Epithelial cell of proximal tubule (primary cell): Measurements from ENCODE around the gene SLC5A1. TPM values are rescaled to one million over a fixed set of nuclear protein-coding genes. Genes with fewer than 3 reads are reported as not detected.

ENCODE experiments used
- DNase-seq: peaks from one replicate; pipeline ENCODE4 v3.0.0-alpha.2; 2011; ENCODE audit warnings: low read depth
- H3K4me3 ChIP-seq: 2 replicates; pipeline ENCODE4 v1.5.1; 2011; ENCODE audit warnings: low read depth, mild to moderate bottlenecking, low read length
- CTCF ChIP-seq: conservative IDR thresholded peaks from 2 replicates; pipeline ENCODE4 v1.5.1; 2012; ENCODE audit warnings: low read depth, mild to moderate bottlenecking, low read length
- total RNA-seq: library from RNA; depleted of rRNA; stranded (reverse); fragments of >200 nt; gene quantifications from 2 replicates; pipeline ENCODE4 v1.2.3, GENCODE V29; 2015

SLC5A1 gene
- total RNA-seq, 1 donor from 2014 or later, result not detected

GRCh38 chr22:32075997-32076760 is 33.1 kb downstream of the SLC5A1 start:
- DNase-seq, result no peak
- H3K4me3 ChIP-seq, result no peak overlapping the region
- TF ChIP-seq CTCF, result no peak

- no peak overlapping the region for H3K4me3 ChIP-seq
- no peak for DNase-seq
- no peak for TF ChIP-seq CTCF
Observed at GRCh38 chr22:32076761-32077084, 33.7 kb downstream of the SLC5A1 start.

DNA sequence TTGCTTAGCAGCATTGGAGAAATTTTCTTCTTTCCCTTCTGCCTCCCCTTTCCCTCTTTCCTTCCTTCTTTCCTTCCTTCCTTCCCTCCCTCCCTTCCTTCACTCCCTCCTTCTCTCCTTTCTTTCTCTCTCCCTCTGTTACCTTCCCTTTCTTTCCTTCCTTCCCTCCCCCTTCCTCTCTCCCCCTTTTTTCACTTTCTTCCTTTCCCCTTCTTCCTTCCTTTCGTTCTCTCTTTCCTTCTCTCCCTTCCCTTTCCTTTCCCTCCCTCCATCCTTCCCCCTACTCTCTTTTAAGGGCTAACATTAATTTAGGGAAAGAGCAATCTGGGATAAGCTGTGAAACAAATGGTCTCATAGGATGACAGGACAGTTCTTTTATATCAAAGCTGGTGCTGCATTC is 34.1 kb downstream of the SLC5A1 start:
- no peak for DNase-seq
- no peak for TF ChIP-seq CTCF
- H3K4me3 ChIP-seq, result no peak overlapping the region

DNA sequence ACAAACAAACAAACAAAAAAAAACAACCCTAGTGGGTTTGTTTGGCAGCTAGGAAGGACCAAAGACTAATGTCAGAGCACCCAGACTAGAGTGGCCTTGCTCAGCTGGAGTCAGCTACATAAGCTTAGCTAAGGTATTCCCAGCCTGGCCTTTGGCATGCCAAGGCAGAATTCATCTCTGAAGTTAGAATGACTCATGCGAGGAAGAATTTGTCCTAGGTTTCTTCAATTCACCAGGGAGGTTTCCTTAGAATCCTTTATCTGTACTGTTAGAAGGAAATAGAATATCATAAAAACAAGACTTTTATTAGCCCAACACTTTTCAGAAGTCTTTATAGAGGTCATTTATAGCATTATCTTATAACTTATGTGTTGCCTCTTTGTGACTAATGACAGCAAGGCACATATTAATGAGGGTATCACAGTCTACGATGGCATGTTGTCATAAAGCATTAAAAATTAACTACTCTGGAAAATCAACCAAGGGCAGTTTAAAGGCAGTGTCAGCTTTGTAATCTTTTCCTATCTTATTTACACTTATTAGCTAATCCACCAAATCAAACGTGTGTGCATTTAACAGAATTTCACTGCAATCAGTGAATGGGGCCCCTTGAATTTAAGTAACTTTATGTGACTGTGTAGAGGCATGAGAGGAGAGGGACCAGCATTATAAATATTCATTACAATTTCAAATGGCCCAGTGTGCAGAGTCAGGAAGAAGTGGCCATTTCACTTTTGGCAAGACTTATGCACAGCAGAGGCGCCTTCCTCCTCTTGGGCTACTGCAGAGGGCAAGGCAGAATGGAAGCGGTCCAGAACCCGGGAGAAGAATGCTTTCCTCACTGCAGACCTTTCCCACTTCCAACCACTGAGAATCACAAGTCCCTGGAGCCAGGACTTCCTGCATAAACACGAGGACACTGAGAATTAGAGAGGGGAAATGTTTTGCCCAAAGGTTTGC is 36.3 kb downstream of the SLC5A1 start:
- no peak for TF ChIP-seq CTCF
- no peak overlapping the region for H3K4me3 ChIP-seq
- peak; percentile 75 for DNase-seq

- no peak overlapping the region for H3K4me3 ChIP-seq
- DNase-seq, result no peak
- peak; percentile 89 for TF ChIP-seq CTCF
Observed at GRCh38 chr22:32080904-32081303, 37.8 kb downstream of the SLC5A1 start.

DNA sequence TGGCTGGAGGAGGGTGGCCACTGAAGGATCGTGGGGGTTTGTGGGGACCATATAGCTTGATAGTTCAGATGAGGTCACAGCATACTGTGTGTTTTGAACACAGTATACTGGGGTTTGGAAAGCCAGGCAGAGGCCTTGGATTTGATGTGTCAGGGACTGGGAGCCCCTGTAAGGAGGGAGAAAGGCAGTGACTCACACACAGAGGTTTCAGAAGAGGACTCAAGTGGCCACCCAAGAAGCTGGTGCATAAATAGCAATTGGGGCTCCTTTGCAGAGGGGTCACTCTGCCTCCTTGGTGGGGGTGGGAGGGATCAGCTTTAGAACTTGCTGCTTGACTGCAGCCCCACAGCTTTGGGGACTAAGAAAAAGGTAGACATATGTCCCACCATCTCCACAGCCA is 39.3 kb downstream of the SLC5A1 start:
- DNase-seq, result no peak
- TF ChIP-seq CTCF, result no peak
- no peak overlapping the region for H3K4me3 ChIP-seq

- H3K4me3 ChIP-seq, result no peak overlapping the region
- TF ChIP-seq CTCF, result no peak
- no peak for DNase-seq
Observed at GRCh38 chr22:32083000-32083399, 39.9 kb downstream of the SLC5A1 start.
